HG02610 (cell line): ENCODE data around the gene SLC12A7.
"Not testable (repeated sequence)": the region's sequence is repeated elsewhere in the genome, so short reads cannot be mapped to it uniquely, and the experiment has no call there.

Experiments
- ATAC-seq: cut with Tn5 transposase; IDR thresholded peaks from one replicate; pipeline ENCODE4 v1.9.1; 2021; ENCODE audit warnings: mild to moderate bottlenecking, moderate library complexity; ENCODE audit not compliant: unreplicated experiment

SLC12A7 gene

DNA sequence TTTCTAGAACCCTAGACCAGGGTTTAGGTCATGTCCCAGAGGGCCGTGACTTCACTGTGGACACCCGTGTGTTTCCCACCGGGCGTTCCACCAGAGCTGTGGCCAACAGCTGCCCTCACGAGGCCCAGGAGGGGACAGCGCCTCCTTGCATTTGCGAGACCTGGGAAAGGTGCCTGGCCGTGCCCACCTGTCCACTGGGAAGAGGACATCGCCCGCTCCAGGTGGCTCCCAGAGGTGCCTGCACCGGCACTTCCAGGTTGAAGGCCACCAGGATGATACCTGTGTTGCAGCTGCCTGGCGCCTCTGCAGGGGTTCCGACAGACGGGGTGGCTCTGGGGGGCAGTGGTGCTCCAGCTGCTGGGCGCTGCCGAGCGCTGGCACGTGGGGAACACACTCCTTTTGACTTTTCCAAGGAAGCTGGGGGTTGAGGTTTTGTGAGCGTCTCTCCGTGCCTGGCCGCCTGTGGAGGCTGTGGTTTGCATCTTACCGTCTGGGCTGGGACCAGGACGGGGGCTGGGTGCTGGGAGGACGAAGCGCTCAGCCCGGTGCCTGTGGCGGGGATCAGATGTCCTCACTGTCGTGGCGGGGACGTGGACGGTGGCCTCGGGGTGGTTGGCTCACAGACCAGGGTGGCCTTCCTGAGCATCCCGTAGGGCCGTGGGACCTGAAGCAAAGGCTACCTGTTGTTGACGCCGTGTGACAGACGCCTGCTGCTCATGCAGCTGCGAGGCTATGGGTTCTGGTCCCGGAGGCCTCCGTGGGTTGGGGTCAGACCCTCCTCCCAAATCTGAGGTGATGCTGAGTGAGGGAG, 84.0 kb downstream of the SLC12A7 start:
- ATAC-seq: no peak

- ATAC-seq: no peak
Measured at GRCh38 chr5:1026700-1027621, 84.9 kb downstream of the SLC12A7 start.

GRCh38 chr5:1021969-1022336, 89.9 kb downstream of the SLC12A7 start:
- ATAC-seq: not testable (repeated sequence)

- ATAC-seq: no peak
Measured at GRCh38 chr5:1021136-1021968, 90.5 kb downstream of the SLC12A7 start.

- no peak for ATAC-seq
Measured at GRCh38 chr5:1020452-1020961, 91.4 kb downstream of the SLC12A7 start.

DNA sequence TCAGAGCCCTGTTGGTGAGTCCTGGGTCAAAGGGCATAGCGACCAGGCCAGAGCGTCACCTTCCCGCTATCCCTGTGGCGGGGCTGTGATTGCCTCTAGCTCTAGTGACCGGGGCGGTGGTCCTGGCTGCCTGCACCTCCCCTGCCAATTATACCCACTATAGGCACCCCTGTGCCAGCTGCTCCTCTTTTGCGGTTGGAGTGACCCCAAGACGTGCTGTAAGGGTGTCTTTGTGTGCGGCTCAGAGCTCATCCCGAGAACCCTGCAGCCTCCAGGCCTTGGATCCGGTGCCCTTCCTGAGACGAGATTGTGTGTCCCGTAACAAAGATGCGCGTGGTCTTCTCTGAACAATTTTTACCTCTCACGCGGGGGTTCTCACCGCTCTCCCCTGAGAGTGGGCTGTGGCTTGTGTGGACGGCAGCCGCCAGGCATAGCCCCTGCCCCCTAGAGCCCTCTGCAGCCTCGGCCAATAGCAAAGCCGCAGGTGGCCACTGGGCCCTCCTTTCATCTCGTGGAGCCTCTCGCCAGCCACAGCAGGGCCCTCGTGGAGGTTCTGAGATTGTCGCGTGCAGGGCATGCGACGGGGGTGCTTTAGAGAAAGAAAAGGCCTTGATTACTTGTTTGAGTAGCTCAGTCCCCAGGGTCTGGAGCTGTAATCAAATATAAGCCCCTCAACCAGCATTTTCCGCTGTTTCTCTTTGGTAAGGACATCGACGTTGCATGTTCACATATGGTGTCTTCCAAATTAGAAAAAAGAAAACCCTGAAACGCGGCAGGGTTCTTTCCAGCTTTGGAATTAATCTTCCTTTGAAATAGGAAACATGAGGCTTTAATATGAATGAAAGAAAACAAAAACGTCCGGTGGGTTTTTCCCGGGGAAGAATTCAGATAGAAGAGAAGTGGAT, 92.6 kb downstream of the SLC12A7 start:
- no peak for ATAC-seq

- ATAC-seq: no peak
Measured at GRCh38 chr5:1018596-1018995, 93.3 kb downstream of the SLC12A7 start.

DNA sequence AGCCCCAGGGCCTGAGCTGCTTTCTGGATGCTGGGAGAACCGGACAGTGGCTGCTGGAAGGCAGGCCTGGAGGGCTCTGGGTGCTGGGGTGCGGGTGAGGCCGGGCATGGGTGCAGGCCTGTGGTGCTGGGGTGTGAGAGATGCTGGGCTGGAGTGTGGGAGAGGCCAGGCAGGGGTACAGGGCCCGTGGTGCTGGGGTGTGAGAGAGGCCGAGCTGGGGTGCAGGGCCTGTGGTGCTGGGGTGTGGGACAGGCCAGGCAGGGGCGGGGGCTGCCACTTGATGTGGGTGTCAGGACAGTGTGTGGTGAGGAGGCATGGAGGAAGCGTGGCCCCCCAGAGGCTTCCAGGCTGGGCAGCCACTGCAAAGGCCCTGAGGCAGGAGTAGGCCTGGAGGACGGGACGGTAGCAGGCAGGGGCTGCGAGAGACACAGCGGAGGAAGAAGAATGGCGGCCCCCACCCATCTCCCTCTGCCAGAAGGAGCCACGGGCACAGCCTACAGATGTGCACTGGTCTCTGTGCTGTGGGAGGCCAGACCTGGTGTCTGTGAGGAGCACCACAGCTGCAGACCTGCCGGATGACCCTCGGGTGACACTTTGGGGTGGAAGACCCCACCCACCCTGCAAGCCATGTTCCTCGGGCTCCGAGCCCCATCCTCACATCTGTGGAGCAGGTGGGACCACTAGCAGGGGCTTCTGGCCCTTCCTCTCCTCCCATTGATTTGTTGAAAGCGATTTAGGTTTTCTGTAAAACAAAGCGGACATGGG, 94.0 kb downstream of the SLC12A7 start:
- no peak for ATAC-seq

DNA sequence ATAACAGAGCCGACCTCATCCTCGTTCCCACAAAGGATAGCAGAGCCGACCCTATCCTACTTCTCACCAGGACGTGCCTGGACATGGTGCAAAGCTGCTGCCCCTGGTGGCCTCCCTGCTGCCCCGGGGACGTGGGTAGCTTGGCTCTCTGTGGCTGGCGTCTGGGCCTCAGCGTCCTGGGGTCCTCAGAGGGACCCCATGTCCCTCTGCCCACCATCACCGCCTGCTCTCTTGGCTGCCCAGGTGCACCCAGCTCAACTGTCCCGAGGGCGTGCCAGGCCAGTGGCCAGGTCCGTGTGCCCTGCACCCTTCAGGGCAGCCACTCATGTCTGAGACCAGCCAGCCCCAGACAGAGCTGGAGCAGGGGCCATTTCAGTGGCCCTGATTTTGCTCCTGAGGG, 94.8 kb downstream of the SLC12A7 start:
- ATAC-seq: no peak

DNA sequence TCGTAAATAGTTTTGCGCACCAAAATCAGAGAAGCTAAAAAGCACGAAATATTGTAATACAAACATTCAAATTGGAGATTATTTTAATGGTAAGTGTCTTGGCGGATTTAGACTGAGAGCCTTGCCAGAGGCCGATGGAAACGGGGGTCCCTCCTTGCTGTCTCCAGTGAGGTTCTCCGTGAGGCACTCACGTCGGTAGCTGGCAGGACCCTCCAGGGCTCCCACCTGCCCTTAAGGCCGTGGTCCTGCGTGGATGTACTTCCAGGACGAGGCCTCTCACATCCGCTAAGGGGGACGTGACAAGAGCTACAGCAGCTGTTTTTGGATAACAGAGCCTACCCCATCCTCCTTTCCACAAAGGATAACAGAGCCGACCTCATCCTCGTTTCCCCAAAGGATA, 95.4 kb downstream of the SLC12A7 start:
- no peak for ATAC-seq

GRCh38 chr5:1016036-1016435, 95.8 kb downstream of the SLC12A7 start:
- ATAC-seq: no peak

- ATAC-seq: no peak
Measured at GRCh38 chr5:1015507-1015906, 96.4 kb downstream of the SLC12A7 start.

GRCh38 chr5:1014781-1015221, 97.1 kb downstream of the SLC12A7 start:
- ATAC-seq: no peak

- no peak for ATAC-seq
Measured at GRCh38 chr5:1014346-1014745, 97.5 kb downstream of the SLC12A7 start.

DNA sequence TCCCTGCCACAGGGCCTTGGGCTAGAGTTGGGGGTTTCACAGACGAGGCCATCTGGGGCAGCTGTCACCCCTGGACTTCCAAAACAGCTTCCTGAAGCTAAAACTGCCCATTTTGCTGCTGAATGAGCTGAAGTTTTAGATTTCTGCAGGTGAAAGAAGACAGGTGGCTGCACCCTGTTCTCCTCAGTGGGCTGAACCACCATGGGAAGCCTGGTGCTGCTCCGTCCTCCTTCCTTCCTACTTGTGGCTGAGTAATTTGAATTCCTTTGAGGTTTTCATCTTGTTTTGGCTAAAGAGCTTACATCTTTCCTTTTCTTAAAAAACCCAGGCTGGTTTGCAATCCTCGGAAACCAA, 97.9 kb downstream of the SLC12A7 start:
- no peak for ATAC-seq

DNA sequence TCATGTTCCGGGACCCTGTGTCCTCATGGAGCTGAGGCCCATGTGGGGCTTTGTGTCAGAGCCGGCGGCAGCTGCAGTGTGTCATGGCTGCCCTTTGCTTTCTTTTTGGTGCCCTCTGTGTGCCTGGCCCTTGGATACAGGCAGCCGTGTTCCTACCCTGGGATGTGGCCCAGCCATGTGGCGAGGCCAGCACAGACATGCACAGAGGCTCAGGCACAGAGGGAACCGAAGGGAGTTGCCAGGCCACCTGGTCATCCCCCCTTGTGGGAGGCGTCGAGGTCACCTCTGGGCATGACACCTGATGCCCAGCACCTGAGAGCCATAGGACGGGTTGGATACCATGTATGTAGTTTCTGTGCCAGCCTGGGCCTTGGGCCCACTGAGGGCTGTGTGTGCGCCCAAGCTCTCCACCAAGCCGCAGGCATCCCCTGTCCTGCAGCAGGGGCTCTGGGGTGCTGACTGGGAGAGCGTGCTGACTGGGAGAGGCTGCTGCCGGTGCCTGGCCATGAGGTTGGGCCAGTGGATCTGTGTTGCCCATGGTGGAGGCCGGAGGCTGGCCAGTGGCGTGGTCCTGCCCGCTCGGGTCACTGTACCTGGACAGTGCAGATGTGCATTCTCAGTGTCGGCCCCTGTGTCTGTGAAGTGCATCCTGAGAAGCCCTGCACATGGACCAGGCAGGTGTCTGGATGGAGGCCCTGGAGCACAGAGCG, 98.5 kb downstream of the SLC12A7 start:
- no peak for ATAC-seq

GRCh38 chr5:1012900-1013237, 99.0 kb downstream of the SLC12A7 start:
- no peak for ATAC-seq

GRCh38 chr5:1012313-1012841, 99.5 kb downstream of the SLC12A7 start:
- ATAC-seq: no peak
